Stimulated activated CD4-positive, alpha-beta T cell treated with anti-CD3 and anti-CD28 coated beads, Interleukin-12 subunit alpha, Interleukin-12 subunit beta, amount 100 ng/mL, for 4 hours (primary cell): ENCODE measurements around the gene DCAF10.
"Not testable (repeated sequence)": the region's sequence is repeated elsewhere in the genome, so short reads cannot be mapped to it uniquely, and the experiment has no call there.

Experiments used
- DNase-seq: peaks from one replicate; pipeline ENCODE4 v3.0.0-alpha.2; 2020

DCAF10 gene

DNA sequence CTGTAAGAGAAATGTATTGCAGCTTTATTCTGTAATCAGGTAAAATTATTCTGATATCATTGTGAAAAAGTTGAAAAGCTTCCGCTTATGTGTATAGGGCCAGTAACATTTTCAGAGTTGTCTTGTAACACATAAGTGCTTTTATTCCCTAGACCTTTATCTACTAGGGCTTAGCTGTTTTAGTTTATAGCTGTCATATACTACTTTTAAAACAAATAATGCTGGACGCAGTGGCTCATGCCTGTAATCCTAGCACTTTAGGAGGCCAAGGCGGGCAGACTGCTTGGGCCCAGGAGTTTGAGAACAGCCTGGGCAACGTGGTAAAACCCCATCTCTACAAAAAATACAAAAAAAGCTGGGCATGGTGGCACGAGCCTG lies 70.2 kb downstream of the DCAF10 start:
- DNase-seq: no peak

DNA sequence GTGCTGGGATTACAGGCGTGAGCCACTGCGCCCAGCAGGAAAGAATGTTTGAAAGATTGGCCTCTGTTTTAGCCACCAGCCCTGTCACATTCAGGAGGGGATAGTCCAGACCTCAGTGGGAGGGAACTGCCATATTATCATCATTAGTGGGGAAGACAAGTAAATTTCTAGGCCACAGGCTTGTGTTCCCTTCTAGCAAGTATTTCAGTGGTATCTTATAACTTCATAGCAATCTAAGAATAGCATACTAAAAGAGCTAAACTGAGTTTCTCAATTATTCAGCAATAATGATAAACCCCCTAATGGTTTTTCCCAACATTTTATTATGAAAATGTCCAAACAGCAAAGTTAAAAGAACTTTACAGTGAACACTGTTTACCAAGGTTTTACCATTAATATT lies 73.4 kb downstream of the DCAF10 start:
- DNase-seq: no peak

- no peak for DNase-seq
Observed at GRCh38 chr9:37876376-37876775, 75.8 kb downstream of the DCAF10 start.

DNA sequence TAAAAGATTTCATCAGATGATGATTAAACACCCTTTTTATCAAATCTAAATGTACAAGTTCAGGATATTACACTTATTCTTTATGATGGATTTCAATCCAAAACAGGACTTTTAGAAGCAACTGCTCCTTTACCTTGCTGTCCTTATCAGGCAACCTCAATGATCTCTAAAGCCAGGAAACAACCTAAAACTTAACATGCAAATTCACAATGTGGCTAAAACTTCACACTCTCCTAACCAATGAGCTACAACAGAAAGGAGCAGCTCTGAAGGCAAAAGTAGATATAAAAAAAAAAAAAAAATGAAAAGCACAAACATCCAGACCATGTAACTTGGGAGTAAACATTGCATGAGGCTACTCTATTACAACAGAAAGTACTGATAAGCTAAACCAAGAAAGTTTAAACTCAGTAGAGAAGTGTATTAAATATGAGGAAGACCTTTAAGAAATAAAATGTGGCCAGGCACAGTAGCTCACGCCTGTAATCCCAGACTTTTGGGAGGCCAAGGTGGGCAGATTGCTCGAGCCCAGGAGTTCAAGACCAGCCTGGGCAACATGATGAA lies 80.4 kb downstream of the DCAF10 start:
- DNase-seq: no peak

DNA sequence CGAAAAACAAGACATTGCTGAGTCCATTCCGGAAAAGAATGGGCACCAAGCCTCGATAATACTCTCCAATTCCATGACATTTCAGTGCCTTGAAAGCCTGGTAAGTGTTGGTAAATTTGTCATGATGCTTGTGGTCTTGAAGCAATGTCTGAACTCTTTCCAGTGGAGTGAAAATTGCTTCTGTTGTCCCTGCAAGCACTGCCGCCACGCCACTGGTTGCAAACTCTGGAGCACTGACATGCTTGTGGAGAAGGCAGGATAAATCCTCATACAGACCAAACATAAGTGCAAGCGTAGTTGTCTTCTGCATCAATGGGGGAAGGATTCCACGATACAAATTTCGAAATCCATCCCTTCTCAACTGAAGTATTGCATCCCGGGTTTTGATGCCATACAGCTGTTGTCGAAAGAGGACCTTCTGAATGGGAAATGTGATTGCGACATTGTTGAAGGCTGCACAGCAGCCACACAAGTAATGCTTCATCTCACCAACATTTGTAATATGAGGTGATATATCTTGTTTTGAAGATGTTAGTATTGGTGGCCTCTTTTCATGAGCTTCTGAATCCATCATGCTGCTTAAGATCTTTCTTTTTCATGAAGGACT lies 87.5 kb downstream of the DCAF10 start:
- not testable (repeated sequence) for DNase-seq

DNA sequence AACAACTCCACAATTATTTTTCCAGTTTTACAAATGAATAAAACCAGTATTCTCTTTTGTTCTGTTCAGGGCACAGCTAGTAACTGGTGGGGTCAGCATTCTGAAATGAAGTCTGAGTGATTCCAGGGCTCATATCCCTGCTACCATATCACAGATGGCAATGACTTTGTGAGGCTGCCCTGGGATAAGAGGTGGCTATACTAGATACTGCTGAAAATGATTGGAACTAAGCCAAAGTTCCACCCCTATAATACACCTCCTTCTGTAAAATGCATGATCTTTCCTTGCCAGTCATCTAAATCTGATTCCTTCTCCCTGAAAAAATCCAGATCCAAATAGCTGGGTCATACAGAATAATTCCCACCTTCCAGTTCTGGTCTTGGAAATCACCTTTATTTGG lies 88.9 kb downstream of the DCAF10 start:
- DNase-seq: no peak

DNA sequence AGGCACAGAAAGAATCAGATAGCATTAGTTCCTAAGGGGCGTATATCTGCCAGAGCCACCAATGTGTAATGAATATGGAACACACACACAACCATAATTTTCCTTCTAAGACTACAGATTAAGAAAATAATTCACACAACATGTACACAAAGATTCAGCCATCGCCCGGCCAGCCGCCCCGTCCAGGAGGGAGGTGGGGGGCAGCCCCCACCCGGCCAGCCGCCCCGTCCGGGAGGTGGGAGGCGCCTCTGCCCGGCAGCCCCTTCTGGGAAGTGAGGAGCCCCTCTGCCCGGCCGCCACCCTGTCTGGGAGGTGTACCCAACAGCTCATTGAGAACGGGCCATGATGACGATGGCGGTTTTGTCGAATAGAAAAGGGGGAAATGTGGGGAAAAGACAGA lies 90.4 kb downstream of the DCAF10 start:
- not testable (repeated sequence) for DNase-seq

GRCh38 chr9:37892063-37892462 lies 91.5 kb downstream of the DCAF10 start:
- DNase-seq: no peak

- no peak for DNase-seq
Observed at GRCh38 chr9:37897665-37898064, 97.1 kb downstream of the DCAF10 start.

DNA sequence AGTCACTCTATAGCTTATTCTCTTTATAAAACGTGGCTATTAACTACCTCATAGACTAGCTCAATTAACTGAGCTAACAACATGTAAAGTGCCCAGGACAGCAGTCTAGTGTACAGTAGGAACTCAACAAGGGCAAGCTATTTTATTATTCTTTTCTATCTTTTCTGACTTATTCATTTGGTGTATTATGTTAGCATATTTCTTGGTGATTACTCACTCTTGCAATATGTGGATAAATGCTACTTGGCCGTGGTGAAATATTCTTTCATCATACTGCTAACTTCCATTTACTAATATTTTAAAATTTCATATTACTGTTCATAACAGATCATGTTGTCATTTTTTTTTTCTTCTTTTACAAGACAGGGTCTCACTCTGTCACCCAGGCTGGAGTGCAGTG lies 98.4 kb downstream of the DCAF10 start:
- no peak for DNase-seq

DNA sequence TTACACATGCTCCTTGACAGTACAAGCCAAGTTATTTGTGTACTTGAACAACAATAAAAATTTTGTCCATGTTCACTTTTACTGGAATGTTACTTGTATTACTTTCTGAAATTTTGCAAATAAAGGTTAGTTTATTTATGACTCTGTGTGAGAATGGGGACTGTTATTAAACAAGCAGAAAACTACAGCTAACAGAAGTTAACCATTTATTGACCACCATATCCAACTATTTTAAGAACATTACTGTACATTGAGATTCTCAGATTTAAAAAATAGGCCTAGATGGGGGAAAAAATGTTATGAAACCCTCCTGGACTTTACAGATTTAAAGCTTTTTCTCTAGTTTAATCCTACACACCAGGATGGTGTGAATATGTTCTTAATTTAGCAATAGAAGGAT lies 101.5 kb downstream of the DCAF10 start:
- DNase-seq: no peak

- DNase-seq: no peak
Observed at GRCh38 chr9:37902796-37903646, 102.4 kb downstream of the DCAF10 start.

GRCh38 chr9:37903647-37904444 lies 103.2 kb downstream of the DCAF10 start, which contains the start of gene SLC25A51:
TSS of gene SLC25A51 (minus strand) at chr9:37904127. CDS start at chr9:37888550, 15,577 bp downstream.
- peak; percentile 96 for DNase-seq

DNA sequence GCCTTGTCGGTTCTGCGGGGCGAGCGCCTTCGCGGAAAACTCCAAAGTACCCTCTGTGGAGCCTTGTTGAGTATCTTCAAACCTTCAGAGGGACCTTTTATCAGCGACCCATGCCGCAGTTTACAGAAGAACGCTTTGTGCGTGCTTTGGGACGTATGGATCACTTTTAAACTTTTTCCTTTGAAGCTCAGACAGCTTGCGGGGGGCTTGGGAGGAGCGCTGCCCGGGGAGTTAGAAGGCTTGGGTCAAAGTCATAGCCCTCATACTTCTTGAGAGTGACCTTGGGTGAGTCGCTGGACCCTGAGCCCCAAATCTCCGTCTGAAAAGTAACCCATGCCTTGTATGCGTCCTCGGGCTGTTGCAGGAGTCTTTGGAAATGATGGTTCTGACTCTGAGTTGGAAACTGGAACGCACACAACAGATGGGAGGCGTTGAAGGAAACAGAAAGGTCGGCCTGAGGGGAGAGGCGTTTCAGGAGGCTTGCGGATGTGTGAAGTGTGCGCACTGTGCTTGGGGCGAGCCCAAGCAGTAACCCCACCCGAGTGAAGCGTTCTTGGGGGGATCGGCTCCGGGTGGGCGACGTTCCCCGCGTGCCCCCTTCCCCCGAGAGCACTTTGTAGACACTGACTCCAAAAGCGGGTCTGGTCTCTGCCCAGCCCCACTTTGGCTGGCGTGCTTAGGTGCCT lies 104.0 kb downstream of the DCAF10 start:
- no peak for DNase-seq

- no peak for DNase-seq
Observed at GRCh38 chr9:37905131-37905505, 104.5 kb downstream of the DCAF10 start.

GRCh38 chr9:37905776-37906175 lies 105.2 kb downstream of the DCAF10 start:
- DNase-seq: no peak

DNA sequence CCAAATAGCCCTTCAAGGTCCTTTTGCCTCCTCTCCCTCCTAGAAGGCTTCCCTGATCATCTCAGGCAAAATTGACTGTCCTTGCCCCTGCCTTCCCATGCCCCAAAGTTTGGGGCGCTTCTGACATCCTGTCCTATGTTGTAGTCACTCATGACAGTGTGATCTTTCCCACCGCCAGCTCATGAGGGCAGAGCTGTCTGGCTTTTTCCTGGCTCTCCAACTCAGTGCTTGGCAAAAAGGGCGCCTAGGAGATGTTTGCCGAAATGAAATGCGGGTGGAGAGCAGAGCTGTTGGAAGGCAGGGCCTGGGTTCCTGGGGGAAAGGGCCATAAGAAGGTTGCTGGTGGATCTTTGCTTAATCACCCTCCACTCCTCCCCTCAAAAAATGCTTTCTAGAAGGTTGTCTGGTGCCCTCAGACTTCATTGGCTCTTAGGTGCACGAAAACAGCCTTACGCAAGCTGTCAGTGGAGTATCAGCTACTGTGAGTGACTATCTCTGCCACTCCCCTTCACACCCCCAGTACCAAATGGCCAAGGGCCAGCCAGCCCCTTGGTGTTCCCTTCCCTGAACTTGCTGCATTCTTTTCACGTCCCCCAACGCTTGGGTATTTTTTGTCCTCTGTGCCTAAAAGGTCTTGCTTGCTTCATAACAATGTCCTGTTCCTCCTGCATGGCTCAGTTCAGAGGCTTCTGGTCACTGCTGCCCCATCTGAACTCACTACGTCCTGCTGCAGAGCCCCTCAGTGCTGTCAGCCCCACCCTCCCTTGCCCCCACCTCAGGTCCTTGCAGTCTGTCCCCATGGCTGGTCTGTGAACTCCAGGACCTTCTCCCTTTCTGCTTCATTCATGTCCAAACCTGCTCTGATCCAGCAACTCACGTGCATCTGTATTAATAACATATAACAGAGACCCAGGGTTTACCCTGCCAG lies 106.0 kb downstream of the DCAF10 start:
- no peak for DNase-seq

DNA sequence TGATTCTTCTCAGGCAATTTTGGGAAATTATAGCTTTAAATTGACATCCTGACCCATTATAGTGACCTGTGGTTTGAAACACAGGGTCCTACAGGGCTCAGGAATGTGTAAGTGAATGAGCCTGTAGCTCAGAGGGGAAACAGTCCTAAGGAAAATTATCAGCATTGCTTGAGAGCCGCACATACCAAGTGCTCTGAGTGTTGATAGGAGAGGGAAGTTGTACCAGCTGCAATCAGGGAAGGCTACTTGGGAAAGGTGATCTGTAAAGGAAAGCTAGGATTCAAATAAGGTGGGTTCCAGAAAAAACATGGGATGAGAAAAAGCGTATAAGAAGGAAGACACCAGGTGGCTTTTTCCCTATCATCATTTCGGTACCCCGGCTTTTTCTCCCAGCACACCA lies 107.7 kb downstream of the DCAF10 start:
- no peak for DNase-seq

DNA sequence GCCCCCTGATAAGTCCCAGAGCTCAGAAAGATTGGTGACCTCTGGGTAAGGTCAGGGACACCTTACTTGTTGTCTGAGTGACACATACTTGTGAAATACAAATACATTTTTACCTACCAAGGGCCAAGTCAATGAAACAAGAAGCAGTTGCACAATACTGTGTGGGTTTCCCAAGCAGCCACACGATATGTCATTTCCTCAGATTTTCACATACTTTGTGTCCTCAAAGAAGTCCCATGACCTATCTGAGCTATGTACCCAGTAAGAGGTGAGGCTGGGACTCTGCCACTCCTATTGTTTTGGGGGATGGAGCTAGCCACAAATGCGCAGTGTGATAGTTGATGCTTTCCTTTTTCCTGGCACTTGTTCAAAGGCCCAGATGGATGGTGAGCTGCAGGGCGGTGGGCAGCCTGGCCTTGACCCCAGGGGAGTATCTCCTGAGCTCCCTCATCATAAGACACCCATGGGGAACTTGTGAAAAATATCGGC lies 108.1 kb downstream of the DCAF10 start:
- DNase-seq: no peak

DNA sequence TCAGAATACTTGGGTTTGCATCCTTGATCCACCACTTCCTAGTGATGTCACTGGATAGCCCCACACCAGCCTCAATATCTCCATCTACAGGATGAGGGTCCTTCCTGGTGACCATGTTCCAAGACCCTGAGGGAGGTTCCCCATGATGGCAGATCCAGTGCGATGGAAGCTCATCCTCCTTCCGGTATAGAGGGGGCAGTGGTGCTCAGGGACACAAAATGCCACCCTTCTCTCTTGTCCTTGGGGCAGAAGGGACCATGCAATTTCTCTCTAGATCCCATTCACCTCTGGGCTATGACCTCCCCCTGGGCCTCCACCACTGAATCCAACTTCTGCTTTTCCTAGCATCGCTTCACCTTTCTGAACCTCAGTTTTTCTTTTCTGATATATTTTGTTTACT lies 108.7 kb downstream of the DCAF10 start:
- no peak for DNase-seq

DNA sequence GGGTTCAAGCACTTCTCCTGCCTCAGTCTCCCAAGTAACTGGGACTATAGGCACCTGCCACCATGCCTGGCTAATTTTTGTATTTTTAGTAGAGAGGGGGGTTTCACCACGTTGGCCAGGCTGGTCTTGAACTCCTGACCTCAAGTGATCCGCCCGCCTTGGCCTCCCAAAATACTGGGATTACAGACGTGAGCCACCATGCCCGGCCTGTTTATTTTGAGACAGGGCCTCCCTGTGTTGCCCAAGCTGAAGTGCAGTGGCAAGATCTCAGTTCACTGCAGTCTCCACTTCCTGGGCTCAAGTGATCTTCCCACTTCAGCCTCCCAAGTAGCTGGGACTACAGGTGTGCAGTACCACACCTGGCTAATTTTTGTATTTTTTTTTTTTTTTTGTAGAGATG lies 109.2 kb downstream of the DCAF10 start:
- DNase-seq: not testable (repeated sequence)
